ENCODE results near the gene ATG14.

DNA sequence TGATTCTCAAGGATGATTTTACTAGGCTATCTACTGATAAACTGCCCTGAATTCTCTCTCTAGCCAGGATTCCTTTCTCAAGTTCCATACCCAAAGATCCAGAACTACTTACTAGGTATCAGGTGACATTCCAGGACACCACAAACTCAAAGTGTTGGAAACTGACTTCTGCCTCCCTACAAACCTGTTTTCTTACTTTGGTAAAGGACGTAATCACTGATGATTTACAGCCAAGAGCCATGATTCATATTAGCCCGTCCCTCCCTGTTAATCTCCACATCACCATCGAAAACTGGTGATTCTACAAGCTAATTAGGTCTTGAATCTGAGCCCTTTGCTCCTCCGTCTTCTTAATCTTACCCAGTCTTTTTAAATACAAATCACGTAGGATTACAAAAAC is 1.0 kb upstream of the ATG14 start:
- TF ChIP-seq, protein P1, sequence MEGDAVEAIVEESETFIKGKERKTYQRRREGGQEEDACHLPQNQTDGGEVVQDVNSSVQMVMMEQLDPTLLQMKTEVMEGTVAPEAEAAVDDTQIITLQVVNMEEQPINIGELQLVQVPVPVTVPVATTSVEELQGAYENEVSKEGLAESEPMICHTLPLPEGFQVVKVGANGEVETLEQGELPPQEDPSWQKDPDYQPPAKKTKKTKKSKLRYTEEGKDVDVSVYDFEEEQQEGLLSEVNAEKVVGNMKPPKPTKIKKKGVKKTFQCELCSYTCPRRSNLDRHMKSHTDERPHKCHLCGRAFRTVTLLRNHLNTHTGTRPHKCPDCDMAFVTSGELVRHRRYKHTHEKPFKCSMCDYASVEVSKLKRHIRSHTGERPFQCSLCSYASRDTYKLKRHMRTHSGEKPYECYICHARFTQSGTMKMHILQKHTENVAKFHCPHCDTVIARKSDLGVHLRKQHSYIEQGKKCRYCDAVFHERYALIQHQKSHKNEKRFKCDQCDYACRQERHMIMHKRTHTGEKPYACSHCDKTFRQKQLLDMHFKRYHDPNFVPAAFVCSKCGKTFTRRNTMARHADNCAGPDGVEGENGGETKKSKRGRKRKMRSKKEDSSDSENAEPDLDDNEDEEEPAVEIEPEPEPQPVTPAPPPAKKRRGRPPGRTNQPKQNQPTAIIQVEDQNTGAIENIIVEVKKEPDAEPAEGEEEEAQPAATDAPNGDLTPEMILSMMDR (IDR thresholded peaks at IDR 0.05; ENCODE audit: insufficient read depth, low read length): no peak
- TF ChIP-seq, protein P2, sequence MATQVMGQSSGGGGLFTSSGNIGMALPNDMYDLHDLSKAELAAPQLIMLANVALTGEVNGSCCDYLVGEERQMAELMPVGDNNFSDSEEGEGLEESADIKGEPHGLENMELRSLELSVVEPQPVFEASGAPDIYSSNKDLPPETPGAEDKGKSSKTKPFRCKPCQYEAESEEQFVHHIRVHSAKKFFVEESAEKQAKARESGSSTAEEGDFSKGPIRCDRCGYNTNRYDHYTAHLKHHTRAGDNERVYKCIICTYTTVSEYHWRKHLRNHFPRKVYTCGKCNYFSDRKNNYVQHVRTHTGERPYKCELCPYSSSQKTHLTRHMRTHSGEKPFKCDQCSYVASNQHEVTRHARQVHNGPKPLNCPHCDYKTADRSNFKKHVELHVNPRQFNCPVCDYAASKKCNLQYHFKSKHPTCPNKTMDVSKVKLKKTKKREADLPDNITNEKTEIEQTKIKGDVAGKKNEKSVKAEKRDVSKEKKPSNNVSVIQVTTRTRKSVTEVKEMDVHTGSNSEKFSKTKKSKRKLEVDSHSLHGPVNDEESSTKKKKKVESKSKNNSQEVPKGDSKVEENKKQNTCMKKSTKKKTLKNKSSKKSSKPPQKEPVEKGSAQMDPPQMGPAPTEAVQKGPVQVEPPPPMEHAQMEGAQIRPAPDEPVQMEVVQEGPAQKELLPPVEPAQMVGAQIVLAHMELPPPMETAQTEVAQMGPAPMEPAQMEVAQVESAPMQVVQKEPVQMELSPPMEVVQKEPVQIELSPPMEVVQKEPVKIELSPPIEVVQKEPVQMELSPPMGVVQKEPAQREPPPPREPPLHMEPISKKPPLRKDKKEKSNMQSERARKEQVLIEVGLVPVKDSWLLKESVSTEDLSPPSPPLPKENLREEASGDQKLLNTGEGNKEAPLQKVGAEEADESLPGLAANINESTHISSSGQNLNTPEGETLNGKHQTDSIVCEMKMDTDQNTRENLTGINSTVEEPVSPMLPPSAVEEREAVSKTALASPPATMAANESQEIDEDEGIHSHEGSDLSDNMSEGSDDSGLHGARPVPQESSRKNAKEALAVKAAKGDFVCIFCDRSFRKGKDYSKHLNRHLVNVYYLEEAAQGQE (IDR thresholded peaks at IDR 0.05; ENCODE audit: insufficient replicate concordance, low read depth): no peak
- no peak for TF ChIP-seq SPI1 (IDR thresholded peaks at IDR 0.05; ENCODE audit: borderline replicate concordance, low read depth)
- TF ChIP-seq POLR2AphosphoS5 (IDR thresholded peaks at IDR 0.05; ENCODE audit: low read depth): no peak

All from HL-60 (cell line).